Esophagus muscularis mucosa (tissue), 4 donors: Measurements from ENCODE around the gene PRXL2B. TPM values are rescaled to one million over a fixed set of nuclear protein-coding genes. Genes with fewer than 3 reads are reported as not detected.
"Not testable (repeated sequence)": the region's sequence is repeated elsewhere in the genome, so short reads cannot be mapped to it uniquely, and the experiment has no call there.

Source experiments
- DNase-seq: peaks from one replicate; pipeline ENCODE4 v3.0.0-alpha.2; 2017; ENCODE audit errors: extremely low spot score
- H3K27ac ChIP-seq, 4 donors: fragments of 200-600 bp; sonication (generic); replicated peaks in 1 of 4; 1 replicate in 3 of 4; 2 replicates in 1 of 4; pipeline ENCODE4 v1.5.1; 2016 to 2019; ENCODE audit warnings: mild to moderate bottlenecking in 1 of 4
- H3K27me3 ChIP-seq, 4 donors: fragments of 200-600 bp; sonication (generic); one replicate each; pipeline versions ENCODE4 v1.5.1 to v1.6.0; 2016 to 2019
- H3K36me3 ChIP-seq, 4 donors: fragments of 200-600 bp; sonication (generic); one replicate each; pipeline ENCODE4 v1.5.1; 2016 to 2019
- H3K4me1 ChIP-seq, 4 donors: fragments of 200-600 bp; sonication (generic); one replicate each; pipeline ENCODE4 v1.5.1; 2016 to 2019
- H3K4me3 ChIP-seq, 4 donors: fragments of 200-600 bp; sonication (generic); 1 replicate in 2 of 4; 2 replicates in 2 of 4; pipeline ENCODE4 v1.5.1; 2016 to 2019; ENCODE audit warnings: mild to moderate bottlenecking in 4 of 4, moderate library complexity in 1 of 4
- H3K9me3 ChIP-seq, 4 donors: fragments of 200-600 bp; sonication (generic); 1 replicate in 3 of 4; 2 replicates in 1 of 4; pipeline ENCODE4 v1.5.1; 2016 to 2019
- EP300 ChIP-seq: sonication (generic); formaldehyde crosslinking; IDR thresholded peaks from one replicate; pipeline ENCODE4 v1.6.1; 2017; ENCODE audit warnings: antibody characterized with exemption
- POLR2A ChIP-seq: fragments of 450-650 bp; IDR thresholded peaks from one replicate; pipeline ENCODE4 v1.6.1; 2017; ENCODE audit warnings: antibody characterized with exemption, moderate library complexity, mild to moderate bottlenecking, low read depth
- POLR2AphosphoS5 ChIP-seq, 2 donors: sonication (generic); formaldehyde crosslinking; IDR thresholded peaks; one replicate each; pipeline ENCODE4 v1.6.1; 2017; ENCODE audit warnings: antibody characterized with exemption in 2 of 2
- WGBS: methylation state at CpG from one replicate; pipeline ENCODE4 v1.1.5; 2018; 5-methylcytosine and 5-hydroxymethylcytosine counted together
- intact Hi-C: fragments of 100-400 bp; cut with DNase I; formaldehyde crosslinking; loops from one replicate; pipeline ENCODE4 v1.15.1; 2023
- total RNA-seq, 4 donors: library from RNA; depleted of rRNA; stranded (reverse); fragments of >200 nt; gene quantifications; one replicate each; pipeline versions ENCODE4 v1.1.0 to v1.2.1, GENCODE V29; 2016
- TF ChIP-seq, protein P1 (sequence below), 3 experiments: fragments of 200-600 bp in 2 of 3; fragments of 450-650 bp in 1 of 3; sonication (generic) in 2 of 3; IDR thresholded peaks; one replicate each; pipeline ENCODE4 v1.5.1; 2017 to 2019; ENCODE audit warnings: antibody characterized with exemption in 3 of 3, mild to moderate bottlenecking in 2 of 3, moderate library complexity in 1 of 3

The PRXL2B gene
- total RNA-seq, 4 donors from 2014 or later = 7.9 to 18.8 (median 14.8) TPM

DNA sequence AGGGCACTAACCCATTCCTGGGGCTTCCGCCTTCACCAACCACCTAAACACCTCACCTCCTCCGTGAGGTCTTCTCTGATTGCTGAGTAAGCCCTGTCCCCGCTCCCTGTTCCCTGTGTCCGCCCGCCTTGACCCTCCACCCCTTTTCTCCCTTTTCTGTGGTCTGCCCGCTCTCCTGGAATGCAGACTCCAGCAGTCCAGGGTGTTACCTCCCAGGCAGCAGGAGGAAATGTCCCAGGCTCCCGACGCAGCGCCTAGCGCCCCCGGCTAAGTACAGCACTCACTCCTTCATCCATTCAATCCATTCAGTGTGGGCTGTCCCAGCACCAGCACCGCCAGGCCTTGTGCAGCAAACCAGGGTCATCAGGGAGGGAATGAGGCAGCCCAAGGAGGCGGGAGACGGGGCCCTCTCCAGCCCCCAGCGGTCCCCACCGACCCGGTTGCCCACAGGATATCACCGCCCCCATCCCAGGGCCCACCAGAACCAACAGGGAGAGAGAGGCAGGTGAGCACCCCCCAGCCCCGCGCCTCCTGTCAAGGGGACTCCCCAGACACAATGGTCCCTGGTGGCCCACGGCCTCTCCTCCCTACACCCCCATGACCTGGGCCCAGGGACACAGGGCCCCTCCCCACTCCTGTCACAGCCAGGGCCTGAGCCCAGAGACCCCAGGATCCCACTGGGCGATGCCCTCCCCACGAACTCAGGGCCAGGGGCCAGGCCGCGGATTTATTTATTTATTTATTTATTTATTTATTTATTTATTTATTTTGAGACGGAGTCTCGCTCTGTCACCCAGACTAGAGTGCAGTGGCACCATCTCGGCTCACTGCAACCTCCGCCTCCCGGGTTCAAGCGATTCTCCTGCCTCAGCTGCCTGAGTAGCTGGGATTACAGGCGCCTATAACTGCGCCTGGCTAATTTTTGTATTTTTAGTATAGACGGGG, 20.2 kb upstream of the PRXL2B start:
- intact Hi-C loops = no loop called here
- H3K9me3 ChIP-seq = no peaks in the 10 kb centered on the region
- WGBS = 83% methylated on average over 34 of the region's 34 CpGs
- H3K27ac ChIP-seq = no peak overlapping the region
- H3K27me3 ChIP-seq = peaks cover 0 to 47% (median 4%) of the 10 kb centered on the region in 4 donors
- H3K4me1 ChIP-seq = no peaks in the 10 kb centered on the region
- peaks cover 0 to 27% (median 18%) of the 10 kb centered on the region in 4 donors for H3K36me3 ChIP-seq
- TF ChIP-seq, protein P1, sequence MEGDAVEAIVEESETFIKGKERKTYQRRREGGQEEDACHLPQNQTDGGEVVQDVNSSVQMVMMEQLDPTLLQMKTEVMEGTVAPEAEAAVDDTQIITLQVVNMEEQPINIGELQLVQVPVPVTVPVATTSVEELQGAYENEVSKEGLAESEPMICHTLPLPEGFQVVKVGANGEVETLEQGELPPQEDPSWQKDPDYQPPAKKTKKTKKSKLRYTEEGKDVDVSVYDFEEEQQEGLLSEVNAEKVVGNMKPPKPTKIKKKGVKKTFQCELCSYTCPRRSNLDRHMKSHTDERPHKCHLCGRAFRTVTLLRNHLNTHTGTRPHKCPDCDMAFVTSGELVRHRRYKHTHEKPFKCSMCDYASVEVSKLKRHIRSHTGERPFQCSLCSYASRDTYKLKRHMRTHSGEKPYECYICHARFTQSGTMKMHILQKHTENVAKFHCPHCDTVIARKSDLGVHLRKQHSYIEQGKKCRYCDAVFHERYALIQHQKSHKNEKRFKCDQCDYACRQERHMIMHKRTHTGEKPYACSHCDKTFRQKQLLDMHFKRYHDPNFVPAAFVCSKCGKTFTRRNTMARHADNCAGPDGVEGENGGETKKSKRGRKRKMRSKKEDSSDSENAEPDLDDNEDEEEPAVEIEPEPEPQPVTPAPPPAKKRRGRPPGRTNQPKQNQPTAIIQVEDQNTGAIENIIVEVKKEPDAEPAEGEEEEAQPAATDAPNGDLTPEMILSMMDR (IDR thresholded peaks at IDR 0.05) = no peak
- no peak for TF ChIP-seq EP300
- TF ChIP-seq POLR2A = no peak
- TF ChIP-seq POLR2AphosphoS5 (IDR thresholded peaks at IDR 0.05) = no peak
- no peak overlapping the region for H3K4me3 ChIP-seq
- DNase-seq = no peak

DNA sequence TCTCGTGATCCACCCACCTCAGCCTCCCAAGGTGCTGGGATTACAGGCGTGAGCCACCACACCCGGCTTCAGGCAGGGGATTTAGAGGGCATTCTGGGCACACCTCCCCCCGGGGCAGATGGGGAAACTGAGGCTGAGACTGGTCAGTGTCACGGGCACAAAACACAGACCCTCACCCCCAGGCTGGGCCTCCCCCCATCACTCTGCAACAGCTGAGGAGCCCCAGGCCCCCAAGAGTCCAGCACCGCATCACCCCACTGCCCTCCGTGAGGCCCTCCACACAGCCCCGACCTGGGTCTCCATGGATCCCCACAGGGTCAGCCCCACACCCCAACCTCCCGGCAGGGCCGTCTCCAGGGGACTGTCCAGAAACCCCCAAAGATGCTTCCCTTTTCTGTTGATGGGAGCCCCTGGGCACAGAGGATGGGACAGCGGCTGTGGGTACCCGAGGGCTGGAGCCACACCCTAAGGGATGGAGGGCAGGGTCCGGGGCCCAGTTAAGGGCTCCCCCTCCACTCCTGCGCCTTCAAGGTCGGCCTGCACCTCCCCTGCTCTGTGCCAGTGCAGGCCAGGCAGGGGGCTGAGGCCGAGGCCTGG, 19.4 kb upstream of the PRXL2B start:
- Histone ChIP-seq H3K9me3 (no peaks in the 10 kb centered on the region), H3K4me3 (no peak overlapping the region), H3K36me3 (peaks cover 0 to 19% (median 10%) of the 10 kb centered on the region in 4 donors), H3K27ac (no peak overlapping the region), H3K4me1 (no peaks in the 10 kb centered on the region), H3K27me3 (peaks cover 0 to 54% (median 4%) of the 10 kb centered on the region in 4 donors)
- TF ChIP-seq POLR2A (no peak), POLR2AphosphoS5 (IDR thresholded peaks at IDR 0.05) (no peak), EP300 (no peak)
- TF ChIP-seq, protein P1 (IDR thresholded peaks at IDR 0.05) = no peak
- 90% methylated on average over 6 of the region's 16 CpGs for WGBS
- no peak for DNase-seq
- intact Hi-C loops = no loop called here

DNA sequence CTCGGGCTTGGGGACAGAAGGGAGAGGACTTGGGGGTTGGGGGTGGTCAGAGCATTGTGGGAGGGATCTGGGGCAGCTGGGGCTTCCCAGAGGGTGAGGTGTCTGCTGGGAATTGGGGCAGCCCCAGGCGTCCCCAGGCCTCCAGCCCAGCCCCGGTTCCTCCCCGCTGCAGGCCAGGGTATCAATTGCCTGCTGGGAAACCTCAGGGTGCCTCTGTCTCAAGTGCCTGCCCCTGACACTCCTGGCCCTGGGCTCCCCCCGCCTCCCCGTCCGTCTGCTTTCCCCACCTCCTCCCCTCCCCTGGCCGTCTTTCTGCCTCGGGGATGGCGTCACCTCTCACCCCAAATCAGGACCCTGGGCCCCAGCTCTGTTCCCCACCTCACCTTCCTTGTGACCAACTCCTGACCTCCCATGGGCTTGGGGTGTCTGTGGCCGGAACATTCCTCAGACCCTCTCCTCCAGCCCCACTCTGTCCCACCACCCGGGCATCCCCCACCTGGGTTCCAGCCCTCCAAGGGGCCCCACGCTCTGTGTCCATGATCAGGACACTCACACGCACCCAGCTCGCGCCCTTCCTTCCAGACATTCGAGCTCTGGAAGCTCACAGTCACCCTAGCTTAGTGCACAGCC, 18.3 kb upstream of the PRXL2B start:
- intact Hi-C loops, H3K4me3 ChIP-seq, H3K9me3 ChIP-seq, DNase-seq, H3K27ac ChIP-seq, H3K4me1 ChIP-seq, H3K36me3 ChIP-seq: not testable (repeated sequence)
- peaks cover 0 to 58% (median 4%) of the 10 kb centered on the region in 4 donors for H3K27me3 ChIP-seq
- no CpG with 5 or more reads among the region's 17 CpGs for WGBS

DNA sequence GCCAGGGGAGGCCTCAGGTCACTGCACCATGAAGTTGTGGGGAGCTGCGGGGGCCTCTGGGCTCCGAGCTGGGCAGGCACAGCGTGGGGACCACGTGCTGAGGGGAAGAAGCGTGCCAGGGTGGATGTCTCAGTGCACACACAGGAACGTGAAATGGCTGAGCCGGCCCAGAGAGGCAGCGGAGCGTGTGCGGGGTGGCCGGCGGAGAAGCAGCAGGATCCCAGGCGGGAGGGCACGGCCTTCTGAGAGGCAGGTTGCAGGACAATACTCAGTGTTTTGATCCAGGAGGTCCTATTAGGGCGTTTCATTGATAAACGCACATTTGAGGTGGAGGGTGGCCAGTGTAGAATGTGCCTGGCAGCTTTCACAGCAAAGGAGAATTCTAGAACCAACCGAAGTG, 17.5 kb upstream of the PRXL2B start:
- H3K27me3 ChIP-seq = peaks cover 0 to 65% (median 4%) of the 10 kb centered on the region in 4 donors
- H3K36me3 ChIP-seq = no peaks in the 10 kb centered on the region
- no peaks in the 10 kb centered on the region for H3K4me1 ChIP-seq
- whole genome bisulfite sequencing = 85% methylated on average over 17 of the region's 17 CpGs
- H3K4me3 ChIP-seq = no peak overlapping the region
- intact Hi-C loops = no loop called here
- H3K27ac ChIP-seq = no peak overlapping the region
- TF ChIP-seq POLR2AphosphoS5 (IDR thresholded peaks at IDR 0.05) (no peak), POLR2A (no peak), EP300 (no peak)
- TF ChIP-seq, protein P1 (IDR thresholded peaks at IDR 0.05) = no peak
- H3K9me3 ChIP-seq = peaks cover 0 to 6% (median 3%) of the 10 kb centered on the region in 4 donors
- no peak for DNase-seq

DNA sequence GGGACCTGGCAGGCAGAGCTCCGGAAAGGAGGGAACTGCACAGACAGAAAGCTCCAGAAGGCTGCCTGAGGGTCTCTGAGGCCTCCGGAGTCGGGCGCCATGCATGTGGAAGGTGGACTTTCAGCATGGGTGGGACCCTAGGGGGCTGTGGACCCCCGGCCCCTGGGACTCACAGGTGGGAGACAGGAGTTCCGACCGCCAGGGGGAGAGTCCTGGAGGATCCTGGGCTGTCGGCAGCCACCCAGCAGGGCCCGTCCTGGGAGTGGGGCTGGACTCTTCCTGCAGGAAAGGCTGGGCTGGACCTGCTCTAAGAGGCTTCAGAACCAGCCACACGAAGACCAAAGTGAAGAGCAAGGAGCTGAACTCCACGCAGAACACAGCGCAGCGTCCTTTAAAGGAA, 16.9 kb upstream of the PRXL2B start:
- WGBS = 74% methylated on average over 11 of the region's 13 CpGs
- H3K27me3 ChIP-seq = peaks cover 0 to 65% (median 4%) of the 10 kb centered on the region in 4 donors

More for the DNA sequence above, 16.9 kb upstream of the PRXL2B start:
- intact Hi-C loops, H3K36me3 ChIP-seq, H3K4me3 ChIP-seq, H3K27ac ChIP-seq, H3K4me1 ChIP-seq, H3K9me3 ChIP-seq, DNase-seq: not testable (repeated sequence)
